ENCODE results near the gene KPNB1.

Gene KPNB1

GRCh38 chr17:47698749-47699535, 49.2 kb downstream of the KPNB1 start:
- peak; percentile 53 for DNase-seq

DNA sequence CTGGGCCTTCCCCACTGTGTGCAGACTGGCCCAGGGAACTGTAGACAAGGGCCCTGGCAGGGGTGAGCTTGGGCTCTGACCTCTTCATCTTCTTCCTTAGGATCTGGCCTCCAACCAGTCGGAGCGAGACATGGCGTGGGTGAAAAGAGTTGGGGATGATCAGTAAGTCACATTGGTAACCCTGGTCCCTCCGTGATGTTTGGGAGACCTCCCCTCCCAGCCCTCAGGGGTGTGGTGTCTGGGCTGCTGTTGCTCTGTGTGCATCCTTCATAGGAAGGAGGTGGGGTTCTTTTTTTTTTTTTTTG, 49.8 kb downstream of the KPNB1 start:
- no peak for DNase-seq

GRCh38 chr17:47700471-47701449, 51.0 kb downstream of the KPNB1 start:
- no peak for DNase-seq

GRCh38 chr17:47701608-47702007, 51.9 kb downstream of the KPNB1 start:
- no peak for DNase-seq

- DNase-seq = no peak
These were observed 52.8 kb downstream of the KPNB1 start for GRCh38 chr17:47702391-47702995.

GRCh38 chr17:47703191-47703591, 53.5 kb downstream of the KPNB1 start:
- no peak for DNase-seq

DNA sequence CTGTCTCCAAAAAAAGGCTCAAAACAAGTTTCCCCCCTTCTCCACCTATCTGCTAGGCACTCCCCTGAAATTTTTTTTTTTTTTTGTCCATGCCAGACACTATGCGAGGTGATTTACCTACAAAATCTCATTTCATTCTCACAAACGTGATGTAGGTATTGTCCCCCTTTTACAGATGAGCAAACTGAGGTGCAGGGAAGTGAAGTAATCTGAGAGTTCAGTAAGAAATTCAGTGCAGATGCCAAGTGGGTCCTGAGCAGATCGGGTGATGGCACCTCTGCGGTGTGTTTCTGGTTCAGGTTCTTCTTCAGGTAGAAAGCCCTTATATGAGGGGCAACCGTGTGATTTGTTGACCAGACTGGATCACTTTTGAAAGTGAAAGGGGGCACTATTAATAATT, 54.0 kb downstream of the KPNB1 start:
- no peak for DNase-seq

GRCh38 chr17:47704116-47704515, 54.4 kb downstream of the KPNB1 start:
- no peak for DNase-seq

DNA sequence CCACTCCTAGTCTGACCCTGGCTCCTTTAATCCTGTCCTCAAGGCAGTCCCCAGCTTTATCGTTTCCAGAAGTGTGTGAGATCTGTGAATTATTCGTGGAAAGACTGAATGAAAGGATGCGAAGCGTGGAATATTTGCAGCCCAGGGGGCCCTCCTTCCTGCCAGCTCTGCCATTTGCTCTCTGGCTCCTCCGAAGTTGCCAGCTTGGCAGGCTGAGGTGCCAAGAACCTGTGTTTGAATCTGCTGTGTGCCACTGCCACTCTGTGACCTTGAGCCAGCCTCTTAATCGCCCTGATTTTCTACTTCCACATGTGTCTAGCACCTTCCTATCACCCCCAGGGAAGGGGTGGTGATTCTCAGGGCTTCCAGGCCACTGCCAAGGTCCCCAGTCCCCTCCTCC, 55.0 kb downstream of the KPNB1 start:
- DNase-seq = no peak

DNA sequence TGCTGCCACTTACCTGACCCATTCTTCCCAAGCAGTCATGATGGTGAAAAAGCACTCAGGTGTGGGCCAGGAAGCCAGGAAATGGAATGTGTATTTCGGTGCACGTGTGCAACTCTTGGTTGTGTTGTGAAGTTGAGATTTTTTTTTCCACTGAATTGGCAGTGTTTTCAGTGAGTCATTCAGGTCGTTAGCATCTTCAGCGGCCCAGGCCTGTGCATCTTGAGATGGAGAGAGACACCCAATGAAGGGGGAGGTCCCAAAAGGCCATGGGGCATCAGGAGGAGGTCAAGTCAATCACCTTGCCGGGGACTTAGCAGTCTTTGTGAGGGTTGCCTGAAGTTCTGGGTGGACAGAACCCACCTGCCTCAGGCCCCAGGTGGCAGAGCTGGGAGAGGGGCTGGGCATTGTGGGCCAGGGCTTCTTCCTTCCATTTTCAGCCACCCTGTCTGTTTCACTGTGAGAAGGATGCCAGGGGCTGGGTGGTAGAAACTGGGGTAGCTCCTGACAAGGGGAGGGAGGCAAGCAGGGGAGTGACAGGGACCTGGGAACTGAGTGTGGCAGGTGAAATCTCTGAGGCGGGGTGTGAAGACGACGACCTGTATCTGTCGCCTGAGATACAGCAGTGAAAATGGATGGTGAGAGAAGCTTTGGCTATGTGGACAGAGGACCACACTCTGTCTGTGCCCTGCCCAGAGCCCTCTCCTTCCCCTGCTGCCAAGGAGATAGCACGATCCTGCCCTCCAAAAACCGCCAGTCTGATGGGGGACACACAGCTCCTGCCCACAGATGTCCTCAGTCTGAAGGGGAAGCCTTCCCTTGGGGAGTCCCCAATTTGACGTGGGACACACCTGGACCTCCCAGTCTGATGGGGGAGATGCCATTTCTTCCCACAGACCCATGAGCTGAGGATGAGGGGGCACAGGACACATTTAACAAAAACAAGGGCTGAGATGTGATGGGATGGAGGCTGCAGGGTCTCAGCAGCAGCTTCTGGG, 56.1 kb downstream of the KPNB1 start:
- DNase-seq = no peak

- no peak for DNase-seq
These were observed 57.5 kb downstream of the KPNB1 start for GRCh38 chr17:47707056-47707804.

DNA sequence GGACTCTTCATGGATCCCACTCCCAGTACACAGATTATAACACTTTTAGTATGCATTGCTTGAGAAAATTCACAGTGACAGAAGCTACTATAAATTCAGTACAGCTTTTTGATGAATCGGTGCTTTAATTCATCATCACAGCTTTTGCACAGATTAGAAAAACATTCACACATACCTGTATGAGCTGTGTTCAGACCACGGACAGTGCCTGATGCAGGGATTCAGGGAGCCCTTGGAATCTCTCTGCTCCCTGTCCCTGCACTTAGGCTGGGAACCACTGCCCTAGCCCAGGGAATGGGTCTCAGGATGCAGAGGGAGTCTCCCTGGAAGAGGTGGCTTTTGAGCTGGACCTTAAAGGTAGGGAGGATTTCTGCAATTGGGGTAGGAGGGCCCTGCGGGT, 58.2 kb downstream of the KPNB1 start:
- no peak for DNase-seq

- DNase-seq = no peak
These were observed 58.7 kb downstream of the KPNB1 start for GRCh38 chr17:47708312-47708863.

DNA sequence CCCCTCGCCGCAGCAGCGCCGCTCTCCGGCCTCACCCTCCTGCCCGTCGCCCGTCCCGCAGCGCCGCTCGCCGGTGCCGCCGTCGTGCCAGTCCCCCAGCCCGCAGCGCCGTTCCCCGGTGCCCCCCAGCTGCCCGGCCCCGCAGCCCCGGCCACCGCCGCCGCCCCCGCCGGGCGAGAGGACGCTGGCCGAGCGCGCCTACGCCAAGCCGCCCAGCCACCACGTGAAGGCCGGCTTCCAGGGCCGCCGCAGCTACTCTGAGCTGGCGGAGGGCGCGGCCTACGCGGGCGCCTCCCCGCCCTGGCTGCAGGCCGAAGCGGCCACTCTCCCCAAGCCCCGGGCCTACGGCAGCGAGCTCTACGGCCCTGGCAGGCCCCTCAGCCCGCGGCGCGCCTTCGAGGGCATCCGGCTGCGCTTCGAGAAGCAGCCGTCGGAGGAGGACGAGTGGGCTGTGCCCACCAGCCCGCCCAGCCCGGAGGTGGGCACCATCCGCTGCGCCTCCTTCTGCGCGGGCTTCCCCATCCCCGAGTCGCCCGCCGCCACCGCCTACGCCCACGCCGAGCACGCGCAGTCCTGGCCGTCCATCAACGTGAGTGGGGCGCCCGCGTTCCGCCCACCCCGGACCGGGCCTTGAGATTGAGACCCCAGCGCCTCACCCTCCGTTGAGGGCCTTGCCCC, 59.3 kb downstream of the KPNB1 start:
- no peak for DNase-seq

DNA sequence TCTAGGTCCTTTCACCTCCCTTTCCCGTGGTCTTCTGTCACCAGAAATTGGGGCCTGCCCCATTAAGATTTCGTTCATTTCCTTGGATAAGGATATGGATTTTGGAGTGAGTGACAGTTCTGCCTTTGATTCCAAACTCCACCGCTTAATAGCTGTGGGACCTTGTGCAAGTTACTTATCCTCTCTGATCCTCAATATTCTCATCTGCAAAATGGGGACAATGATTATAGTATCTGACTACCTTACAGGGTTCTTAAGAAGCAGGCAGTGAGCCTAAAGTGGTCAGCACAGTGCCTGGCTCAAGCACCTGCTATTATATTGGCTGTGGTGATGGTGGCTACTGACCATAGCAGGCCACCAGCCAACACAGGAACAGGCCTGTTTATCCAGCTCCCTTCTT, 59.9 kb downstream of the KPNB1 start:
- DNase-seq = no peak

GRCh38 chr17:47711366-47712099, 61.8 kb downstream of the KPNB1 start:
- no peak for DNase-seq

GRCh38 chr17:47712330-47713023, 62.8 kb downstream of the KPNB1 start:
- no peak for DNase-seq

- no peak for DNase-seq
These were observed 64.4 kb downstream of the KPNB1 start for GRCh38 chr17:47713980-47714700.

Data from hematopoietic multipotent progenitor cell treated with erythropoietin and hydrocortisone succinate and interleukin-3 and kit ligand, for 8 days (in vitro differentiated cells).